HG02798 (cell line): Measurements from ENCODE around the gene ARHGAP12.

Experiments
- ATAC-seq: cut with Tn5 transposase; IDR thresholded peaks from one replicate; pipeline ENCODE4 v1.9.1; 2021; ENCODE audit warnings: mild to moderate bottlenecking; ENCODE audit not compliant: unreplicated experiment, poor library complexity

Gene ARHGAP12

GRCh38 chr10:31953080-31953479 lies 24.4 kb upstream of the ARHGAP12 start:
- no peak for ATAC-seq

DNA sequence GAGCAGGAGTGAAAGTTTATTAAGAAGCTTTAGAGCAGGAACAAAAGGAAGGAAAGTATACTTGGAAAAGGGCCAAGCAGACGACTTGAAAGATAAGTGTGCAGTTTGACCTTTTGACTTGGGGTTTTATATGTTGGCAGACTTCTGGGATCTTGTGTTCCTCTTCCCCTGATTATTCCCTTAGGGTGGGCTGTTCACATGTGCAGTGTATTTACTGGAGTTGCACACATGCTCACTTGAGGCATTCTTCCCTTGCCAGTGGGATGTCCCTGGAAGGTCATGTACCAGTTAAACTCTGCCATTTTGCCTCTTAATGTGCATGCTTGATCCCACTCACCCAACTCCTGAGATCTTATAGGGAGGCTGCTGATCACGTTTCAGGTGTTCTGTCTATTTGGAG lies 23.4 kb upstream of the ARHGAP12 start:
- ATAC-seq: no peak

DNA sequence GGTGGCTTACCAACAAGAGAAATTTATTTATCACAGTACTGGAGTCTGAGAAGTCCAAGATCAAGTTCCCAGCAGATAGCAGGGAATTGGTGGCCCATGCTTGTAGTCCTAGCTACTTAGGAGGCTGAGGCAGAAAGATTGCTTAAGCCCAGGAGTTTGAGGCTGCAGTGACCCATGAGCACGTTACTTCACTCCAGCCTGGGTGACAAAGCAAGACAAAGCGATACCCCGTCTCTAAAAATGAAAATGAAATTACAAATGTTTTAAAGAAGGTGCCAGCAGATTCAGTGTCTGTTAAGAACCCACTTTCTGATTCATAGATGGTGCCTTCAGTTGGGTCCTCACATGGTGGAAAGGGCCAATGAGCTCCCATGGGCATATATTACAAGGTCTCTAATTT lies 20.6 kb upstream of the ARHGAP12 start:
- no peak for ATAC-seq

DNA sequence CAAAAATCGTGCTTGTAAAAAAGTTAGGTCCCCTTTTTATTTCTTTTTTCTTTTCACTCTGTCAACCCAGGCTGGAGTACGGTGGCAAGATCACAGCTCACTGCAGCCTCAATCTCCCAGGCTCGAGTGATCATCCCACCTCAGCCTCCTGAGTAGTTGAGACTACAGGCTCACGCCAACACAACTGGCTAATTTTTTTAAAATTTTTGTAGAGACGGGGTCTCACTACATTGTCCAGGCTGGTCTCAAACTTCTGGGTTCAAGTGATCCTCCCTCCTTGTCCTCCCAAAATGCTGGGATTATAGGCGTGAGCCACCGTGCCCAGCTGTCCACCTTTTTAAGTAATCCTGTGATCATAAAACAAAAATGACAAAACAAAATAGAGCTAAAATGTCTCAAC lies 19.4 kb upstream of the ARHGAP12 start:
- no peak for ATAC-seq

GRCh38 chr10:31947144-31947926 lies 18.7 kb upstream of the ARHGAP12 start:
- ATAC-seq: no peak

- ATAC-seq: no peak
Measured at GRCh38 chr10:31945392-31945791, 16.8 kb upstream of the ARHGAP12 start.

GRCh38 chr10:31944071-31944433 lies 15.4 kb upstream of the ARHGAP12 start:
- no peak for ATAC-seq

- ATAC-seq: no peak
Measured at GRCh38 chr10:31942892-31943291, 14.3 kb upstream of the ARHGAP12 start.

DNA sequence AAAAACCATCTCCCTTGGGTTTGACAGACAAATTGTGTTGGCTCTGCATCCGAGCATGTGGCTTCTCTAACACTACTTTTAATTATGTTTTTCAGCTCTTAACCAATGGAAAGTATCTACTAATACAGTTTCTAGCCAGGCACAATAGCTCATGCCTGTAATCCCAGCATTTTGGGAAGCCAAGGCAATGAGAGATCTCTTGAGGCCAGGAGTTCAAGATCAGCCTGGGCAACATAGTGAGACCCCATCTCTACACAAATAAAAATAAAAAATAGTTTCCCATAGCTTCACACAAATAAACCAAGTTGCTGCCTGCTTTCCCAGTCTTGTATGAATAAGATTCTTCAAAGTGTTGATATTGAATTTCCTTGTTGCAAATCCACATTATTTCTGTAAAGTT lies 13.8 kb upstream of the ARHGAP12 start:
- no peak for ATAC-seq

DNA sequence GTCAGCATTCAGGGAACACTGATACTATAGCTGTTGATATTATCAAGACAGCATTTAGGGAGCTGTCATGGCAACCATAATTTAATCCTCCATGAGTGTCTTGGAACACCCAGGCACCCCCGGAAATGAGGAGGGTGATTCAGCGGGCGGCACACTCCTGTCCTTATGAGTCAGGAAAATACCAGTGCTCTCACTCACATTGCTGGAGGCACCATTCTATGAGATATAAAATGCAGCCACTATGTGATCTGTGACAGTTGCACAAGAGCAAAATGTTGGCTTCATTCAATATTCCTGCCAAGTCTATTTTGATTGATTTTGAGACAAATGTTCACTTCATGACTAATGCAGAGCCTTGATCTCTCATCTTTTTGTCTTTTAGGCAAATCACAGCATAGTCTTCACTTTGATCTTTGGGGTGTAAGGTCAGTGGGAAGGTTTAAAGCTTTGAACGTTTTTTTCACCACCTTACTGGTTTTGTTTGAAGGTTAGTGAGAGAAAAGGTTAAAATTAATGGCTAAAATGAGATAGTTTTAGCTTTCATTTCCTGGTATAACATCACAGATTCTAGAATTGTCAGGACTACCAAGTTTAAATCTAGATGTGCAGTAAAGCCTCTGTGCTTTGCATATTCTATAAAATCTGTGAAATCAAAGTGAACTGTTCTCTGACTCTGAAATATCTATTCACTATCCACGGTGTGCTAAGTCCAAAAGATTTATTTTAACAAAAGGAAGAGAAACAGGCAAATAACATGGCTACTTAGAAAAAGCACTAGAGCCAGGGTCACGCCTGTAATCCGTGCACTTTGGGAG lies 12.4 kb upstream of the ARHGAP12 start:
- no peak for ATAC-seq

GRCh38 chr10:31939797-31940708 lies 11.4 kb upstream of the ARHGAP12 start:
- no peak for ATAC-seq

DNA sequence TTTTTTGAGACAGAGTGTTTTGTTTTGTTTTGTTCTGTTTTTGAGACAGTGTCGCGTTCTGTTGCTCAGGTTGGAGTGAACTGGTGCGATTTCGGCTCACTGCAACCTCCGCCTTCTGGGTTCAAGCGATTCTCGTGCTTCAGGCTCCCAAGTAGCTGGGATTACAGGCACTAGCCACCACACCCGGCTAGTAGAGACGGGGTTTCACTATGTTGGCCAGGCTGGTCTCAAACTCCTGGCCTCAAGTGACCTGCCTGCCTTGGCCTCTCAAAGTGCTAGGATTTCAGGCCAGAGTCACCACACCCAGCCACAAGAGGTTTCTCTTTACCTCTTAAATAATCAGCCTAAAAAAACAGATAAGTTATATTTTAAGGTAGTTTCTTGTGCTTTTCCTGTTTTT lies 8.7 kb upstream of the ARHGAP12 start:
- ATAC-seq: no peak

DNA sequence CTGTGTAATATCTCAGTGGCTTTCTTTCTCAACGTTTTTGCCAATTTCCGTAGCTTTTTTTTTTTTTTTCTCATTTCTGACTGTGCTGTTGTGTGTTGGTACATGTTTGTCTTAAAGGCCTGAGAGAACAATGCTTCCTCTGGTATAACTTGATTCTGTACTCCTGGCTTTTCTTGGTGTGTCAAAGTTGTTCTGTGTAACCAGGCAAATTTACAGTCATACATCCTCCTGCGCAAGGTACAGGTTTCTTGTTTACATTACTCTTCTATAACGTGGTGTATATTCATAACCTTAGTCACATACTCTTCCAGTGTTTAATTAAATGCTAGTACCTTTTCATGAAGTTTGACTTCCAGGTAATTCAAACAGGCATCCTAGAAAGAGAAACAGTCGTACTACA lies 8.3 kb upstream of the ARHGAP12 start:
- no peak for ATAC-seq

- ATAC-seq: no peak
Measured at GRCh38 chr10:31936086-31936485, 7.5 kb upstream of the ARHGAP12 start.

DNA sequence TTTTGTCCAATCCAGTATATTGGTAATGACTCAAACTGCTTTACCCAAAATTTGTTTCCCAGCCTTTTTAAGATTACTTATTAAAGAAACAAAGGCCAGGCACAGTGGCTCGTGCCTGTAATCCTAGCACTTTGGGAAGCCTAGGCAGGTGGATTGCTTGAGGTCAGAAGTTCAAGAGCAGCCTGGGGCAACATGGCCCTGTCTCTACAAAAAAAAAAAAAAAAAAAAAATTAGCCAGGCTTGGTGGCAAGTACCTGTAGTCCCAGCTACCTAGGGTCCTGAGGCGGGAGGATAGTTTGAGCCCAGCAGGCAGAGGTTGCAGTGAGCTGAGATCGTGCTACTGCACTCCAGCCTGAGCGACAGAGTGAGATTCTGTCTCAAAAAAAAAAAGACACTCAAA lies 7.0 kb upstream of the ARHGAP12 start:
- no peak for ATAC-seq

- no peak for ATAC-seq
Measured at GRCh38 chr10:31932838-31933237, 4.2 kb upstream of the ARHGAP12 start.

DNA sequence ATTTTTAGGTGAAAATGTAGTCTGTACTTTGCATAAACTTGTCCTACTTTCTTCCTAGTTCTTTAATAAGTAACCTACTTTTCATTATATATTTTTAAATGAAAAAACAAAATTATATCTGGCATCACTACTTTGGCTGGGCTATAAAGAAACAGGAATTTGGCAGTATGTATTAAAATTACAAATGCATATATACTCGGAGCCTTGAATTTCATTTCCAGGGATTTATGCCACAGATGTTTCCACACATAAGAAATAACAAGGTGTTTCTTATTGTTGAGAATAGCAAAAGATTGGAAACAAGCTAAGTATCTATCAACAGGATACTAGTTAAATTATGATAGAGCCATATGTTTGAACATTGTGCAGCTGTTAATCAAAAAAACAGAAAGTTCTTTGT lies 2.2 kb upstream of the ARHGAP12 start:
- ATAC-seq: no peak

DNA sequence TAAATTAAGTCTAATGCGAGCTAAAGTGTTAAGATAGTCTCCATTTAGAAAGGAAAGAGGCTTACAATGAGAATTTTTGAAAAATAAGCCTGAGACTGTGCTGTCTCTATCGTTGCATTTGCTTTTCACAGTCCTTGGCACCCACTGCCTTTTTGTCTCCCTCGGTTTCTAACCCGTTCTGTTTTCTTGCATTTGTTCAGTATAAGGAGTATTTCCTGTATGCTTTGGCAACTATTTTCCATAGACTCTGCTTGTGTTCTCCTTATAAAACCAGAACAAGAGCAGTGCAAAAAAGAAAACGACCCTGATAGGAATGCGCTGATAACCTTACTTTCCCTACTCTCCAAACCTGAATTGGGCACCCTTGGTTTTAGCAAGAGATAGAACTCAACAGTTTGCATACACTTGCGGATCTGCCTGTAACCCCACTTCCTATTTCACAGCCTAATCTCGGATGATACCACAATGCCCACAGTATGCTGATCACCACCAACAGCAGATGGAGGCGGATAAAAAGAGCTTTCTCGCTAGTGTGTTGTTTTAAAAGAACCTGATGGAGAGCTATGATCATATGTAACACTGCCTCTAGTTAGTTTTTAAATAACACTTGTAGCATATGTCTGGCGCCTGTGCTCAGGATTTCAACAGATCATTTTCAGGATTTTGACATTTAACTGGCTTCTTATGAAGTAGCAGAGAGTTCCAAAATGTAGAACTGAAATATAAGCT lies 1.6 kb upstream of the ARHGAP12 start:
- peak; percentile 41 for ATAC-seq

DNA sequence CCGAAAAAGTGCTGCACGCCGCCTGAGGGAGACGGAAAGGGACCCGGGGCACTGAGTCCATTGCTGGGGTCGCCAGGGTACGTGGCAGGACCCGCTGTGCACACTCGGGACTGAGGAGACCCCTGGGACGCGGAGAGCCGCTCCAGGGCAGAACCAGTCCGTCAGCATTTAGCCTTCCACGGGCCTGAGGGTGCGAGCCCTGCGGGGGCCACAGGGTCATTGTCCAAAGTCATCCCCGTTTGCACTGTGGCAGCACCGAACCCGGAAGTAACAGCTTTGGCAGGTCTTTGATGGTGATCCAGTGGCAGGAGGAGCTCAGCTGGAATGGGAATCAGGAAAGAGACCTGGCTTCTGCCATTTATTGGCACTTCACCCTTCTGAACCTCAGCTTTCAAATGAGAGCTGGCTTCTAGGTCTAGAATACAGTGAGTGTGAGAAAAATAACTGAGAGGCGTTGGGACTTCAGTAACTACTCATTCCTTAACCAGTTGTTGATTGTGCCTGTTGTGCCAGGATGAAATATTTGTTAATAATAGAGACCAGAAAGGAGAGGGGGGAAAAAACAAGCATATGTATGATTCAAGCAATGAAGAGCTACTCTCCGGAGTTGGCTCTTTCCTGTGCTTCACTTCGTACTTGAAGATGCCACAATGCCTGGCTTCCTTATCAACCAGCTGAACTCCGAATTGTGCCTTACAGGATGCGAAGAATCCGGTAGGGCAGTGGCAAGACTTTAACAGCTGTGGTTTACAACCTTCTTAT lies 811 bp upstream of the ARHGAP12 start:
- peak; percentile 19 for ATAC-seq
